GM12892 (cell line): ENCODE measurements around the gene OSBPL10.

Experiments
- DNase-seq: peaks from one replicate; pipeline ENCODE4 v3.0.0; 2011; ENCODE audit not compliant: insufficient read length
- FAIRE-seq: peaks from 2 replicates; lab custom pipeline; 2011; peaks lifted over from hg19 to GRCh38; lab: Jason Lieb, UNC
- POLR2A ChIP-seq: IDR thresholded peaks from 2 replicates; pipeline ENCODE4 v1.6.1; 2011; ENCODE audit warnings: low read depth, low read length, control low read depth
- POLR2AphosphoS5 ChIP-seq: IDR thresholded peaks from 2 replicates; pipeline ENCODE4 v1.6.1; 2011; ENCODE audit warnings: low read depth, low read length, control low read depth
- TAF1 ChIP-seq: IDR thresholded peaks from 2 replicates; pipeline ENCODE4 v1.6.1; 2011; ENCODE audit warnings: low read depth, mild to moderate bottlenecking, control low read depth, low read length, borderline replicate concordance

OSBPL10 gene

GRCh38 chr3:31636049-31636448, 345.0 kb downstream of the OSBPL10 start:
- no peak for DNase-seq
- TF ChIP-seq POLR2AphosphoS5 (no peak), TAF1 (no peak), POLR2A (no peak)
- FAIRE-seq = no peak

- TF ChIP-seq POLR2A (no peak), TAF1 (no peak)
- DNase-seq (no peak), FAIRE-seq (no peak)
These were observed 345.5 kb downstream of the OSBPL10 start for GRCh38 chr3:31635545-31635944.

- no peak for DNase-seq
- TF ChIP-seq TAF1 = no peak
- no peak for TF ChIP-seq POLR2AphosphoS5
- no peak for TF ChIP-seq POLR2A
- no peak for FAIRE-seq
These were observed 346.6 kb downstream of the OSBPL10 start for GRCh38 chr3:31634476-31634875.

- TF ChIP-seq POLR2A = no peak
- no peak for TF ChIP-seq TAF1
- TF ChIP-seq POLR2AphosphoS5 = no peak
- DNase-seq = no peak
- FAIRE-seq = no peak
These were observed 352.0 kb downstream of the OSBPL10 start for GRCh38 chr3:31629054-31629453.

GRCh38 chr3:31625358-31625757, 355.7 kb downstream of the OSBPL10 start:
- DNase-seq (no peak), FAIRE-seq (no peak)
- TF ChIP-seq TAF1 = no peak

- TF ChIP-seq POLR2A (no peak), POLR2AphosphoS5 (no peak), TAF1 (no peak)
- DNase-seq (no peak), FAIRE-seq (no peak)
These were observed 356.9 kb downstream of the OSBPL10 start for GRCh38 chr3:31624083-31624709.

- DNase-seq = no peak
- no peak for TF ChIP-seq POLR2AphosphoS5
- TF ChIP-seq POLR2A = no peak
- no peak for TF ChIP-seq TAF1
- no peak for FAIRE-seq
These were observed 358.3 kb downstream of the OSBPL10 start for GRCh38 chr3:31622636-31623288.

GRCh38 chr3:31621314-31621713, 359.7 kb downstream of the OSBPL10 start:
- FAIRE-seq = no peak

GRCh38 chr3:31620656-31621055, 360.4 kb downstream of the OSBPL10 start:
- TF ChIP-seq POLR2AphosphoS5 (no peak), POLR2A (no peak), TAF1 (no peak)
- DNase-seq = no peak
- FAIRE-seq = no peak

More at GRCh38 chr3:31621314-31621713, 359.7 kb downstream of the OSBPL10 start:
- no peak for TF ChIP-seq POLR2AphosphoS5
- no peak for TF ChIP-seq TAF1
- no peak for TF ChIP-seq POLR2A
- DNase-seq = no peak

- DNase-seq = no peak
- FAIRE-seq = no peak
- TF ChIP-seq TAF1 (no peak), POLR2AphosphoS5 (no peak), POLR2A (no peak)
These were observed 364.4 kb downstream of the OSBPL10 start for GRCh38 chr3:31616711-31617110.

GRCh38 chr3:31615071-31615875, 365.8 kb downstream of the OSBPL10 start:
- TF ChIP-seq POLR2A (no peak), POLR2AphosphoS5 (no peak), TAF1 (no peak)
- DNase-seq (no peak), FAIRE-seq (no peak)
